ENCODE measurements around the gene ACVRL1.
A peak's percentile ranks its signal among the peaks of the same experiment; 100 is the strongest.

Gene ACVRL1

GRCh38 chr12:51953089-51953488 lies 45.8 kb downstream of the ACVRL1 start:
- no peak for DNase-seq (ENCODE audit: low read depth)
- TF ChIP-seq, protein P1, sequence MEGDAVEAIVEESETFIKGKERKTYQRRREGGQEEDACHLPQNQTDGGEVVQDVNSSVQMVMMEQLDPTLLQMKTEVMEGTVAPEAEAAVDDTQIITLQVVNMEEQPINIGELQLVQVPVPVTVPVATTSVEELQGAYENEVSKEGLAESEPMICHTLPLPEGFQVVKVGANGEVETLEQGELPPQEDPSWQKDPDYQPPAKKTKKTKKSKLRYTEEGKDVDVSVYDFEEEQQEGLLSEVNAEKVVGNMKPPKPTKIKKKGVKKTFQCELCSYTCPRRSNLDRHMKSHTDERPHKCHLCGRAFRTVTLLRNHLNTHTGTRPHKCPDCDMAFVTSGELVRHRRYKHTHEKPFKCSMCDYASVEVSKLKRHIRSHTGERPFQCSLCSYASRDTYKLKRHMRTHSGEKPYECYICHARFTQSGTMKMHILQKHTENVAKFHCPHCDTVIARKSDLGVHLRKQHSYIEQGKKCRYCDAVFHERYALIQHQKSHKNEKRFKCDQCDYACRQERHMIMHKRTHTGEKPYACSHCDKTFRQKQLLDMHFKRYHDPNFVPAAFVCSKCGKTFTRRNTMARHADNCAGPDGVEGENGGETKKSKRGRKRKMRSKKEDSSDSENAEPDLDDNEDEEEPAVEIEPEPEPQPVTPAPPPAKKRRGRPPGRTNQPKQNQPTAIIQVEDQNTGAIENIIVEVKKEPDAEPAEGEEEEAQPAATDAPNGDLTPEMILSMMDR (conservative IDR thresholded peaks at IDR 0.05; ENCODE audit: low read depth, low read length), result no peak
- H3K4me3 ChIP-seq (ENCODE audit: low read length), result peak overlapping the region; percentile 28

DNA sequence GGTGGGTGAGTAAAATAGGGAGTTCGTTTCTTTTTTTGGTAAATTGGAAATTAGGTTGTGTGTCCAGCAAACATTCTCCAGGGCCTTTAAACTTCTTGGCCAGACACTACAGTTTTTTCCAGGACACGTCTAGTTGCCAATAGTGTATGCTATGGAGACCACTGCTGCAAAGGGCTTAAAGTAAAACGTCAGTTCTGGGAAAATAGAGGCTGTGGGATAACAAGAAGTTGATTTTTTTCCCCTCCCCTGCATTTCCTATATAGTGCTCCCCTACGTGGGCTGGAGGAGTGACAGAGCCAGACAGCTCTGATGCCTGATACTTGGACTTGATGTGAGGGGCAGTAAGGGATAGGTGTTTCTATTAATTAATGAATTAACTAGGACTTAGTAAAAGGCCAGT lies 46.6 kb downstream of the ACVRL1 start:
- TF ChIP-seq, protein P1 (conservative IDR thresholded peaks at IDR 0.05; ENCODE audit: low read depth, low read length), result no peak
- H3K4me3 ChIP-seq (ENCODE audit: low read length), result no peak overlapping the region
- DNase-seq (ENCODE audit: low read depth), result no peak

GRCh38 chr12:51954561-51955361 lies 47.5 kb downstream of the ACVRL1 start:
- no peak overlapping the region for H3K4me3 ChIP-seq (ENCODE audit: low read length)
- TF ChIP-seq, protein P1 (conservative IDR thresholded peaks at IDR 0.05; ENCODE audit: low read depth, low read length), result no peak
- DNase-seq (ENCODE audit: low read depth), result no peak

- H3K4me3 ChIP-seq (ENCODE audit: low read length), result no peak overlapping the region
- TF ChIP-seq, protein P1 (conservative IDR thresholded peaks at IDR 0.05; ENCODE audit: low read depth, low read length), result no peak
- DNase-seq (ENCODE audit: low read depth), result no peak
These were observed 48.4 kb downstream of the ACVRL1 start for GRCh38 chr12:51955702-51956101.

DNA sequence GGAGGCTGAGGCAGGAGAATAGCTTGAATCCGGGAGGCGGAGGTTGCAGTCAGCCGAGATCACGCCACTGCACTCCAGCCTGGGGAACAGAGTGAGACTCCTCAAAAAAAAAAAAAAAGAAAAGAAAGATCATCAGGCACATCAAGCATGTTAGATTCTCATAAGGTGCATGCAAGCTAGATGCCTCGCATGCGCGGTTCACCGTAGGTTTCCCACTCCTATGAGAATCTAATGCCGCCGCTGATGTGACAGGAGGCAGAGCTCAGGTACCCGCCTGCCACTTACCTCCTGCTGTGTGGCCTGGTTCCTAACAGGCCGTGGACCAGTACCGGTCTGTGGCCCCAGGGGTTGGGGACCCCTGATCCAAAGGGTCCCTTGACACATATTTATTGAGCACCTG lies 51.2 kb downstream of the ACVRL1 start:
- TF ChIP-seq, protein P1 (conservative IDR thresholded peaks at IDR 0.05; ENCODE audit: low read depth, low read length), result no peak
- no peak for DNase-seq (ENCODE audit: low read depth)
- H3K4me3 ChIP-seq (ENCODE audit: low read length), result no peak overlapping the region

DNA sequence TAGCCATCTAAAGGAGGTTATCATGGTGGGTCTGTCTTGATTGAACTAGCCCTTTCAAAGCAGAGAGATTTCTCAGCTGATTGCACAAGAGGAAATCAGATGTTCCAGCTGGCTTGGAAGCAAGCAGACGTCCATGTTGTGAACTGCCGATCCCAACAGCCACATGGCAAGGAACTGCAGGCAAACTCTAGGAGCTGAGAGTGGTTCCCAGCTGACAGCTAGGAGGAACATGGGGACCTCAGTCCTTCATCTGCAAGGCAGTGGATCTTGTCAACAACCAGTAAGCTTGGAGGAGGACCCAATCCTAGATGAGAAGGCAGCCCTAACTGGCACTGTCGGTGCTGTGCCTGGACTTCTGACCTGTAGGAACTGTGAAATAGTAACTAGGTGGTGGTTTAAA lies 51.9 kb downstream of the ACVRL1 start:
- DNase-seq (ENCODE audit: low read depth), result no peak
- TF ChIP-seq, protein P1 (conservative IDR thresholded peaks at IDR 0.05; ENCODE audit: low read depth, low read length), result no peak
- H3K4me3 ChIP-seq (ENCODE audit: low read length), result no peak overlapping the region

GRCh38 chr12:51959921-51960320 lies 52.6 kb downstream of the ACVRL1 start:
- no peak for DNase-seq (ENCODE audit: low read depth)
- TF ChIP-seq, protein P1 (conservative IDR thresholded peaks at IDR 0.05; ENCODE audit: low read depth, low read length), result no peak
- no peak overlapping the region for H3K4me3 ChIP-seq (ENCODE audit: low read length)

All from retinal pigment epithelial cell (primary cell).